SK-N-SH treated with all-trans-retinoic acid at 6 μM for 48 hours (cell line): ENCODE data around the gene LCAT.

Experiments used
- ARNTL ChIP-seq: fragments of 450-650 bp; formaldehyde crosslinking; IDR thresholded peaks from 2 replicates; pipeline ENCODE4 v1.5.0; 2020; ENCODE audit warnings: low read depth, mild to moderate bottlenecking, moderate library complexity, borderline replicate concordance
- ESRRG ChIP-seq: fragments of 250-450 bp; sonication (Bioruptor Pico); IDR thresholded peaks from 2 replicates; pipeline ENCODE4 v1.6.1; 2021; ENCODE audit warnings: mild to moderate bottlenecking
- RARB ChIP-seq: fragments of 250-450 bp; sonication (Bioruptor Pico); IDR thresholded peaks from 2 replicates; pipeline ENCODE4 v1.8.0; 2021; ENCODE audit warnings: mild to moderate bottlenecking, moderate library complexity

DNA sequence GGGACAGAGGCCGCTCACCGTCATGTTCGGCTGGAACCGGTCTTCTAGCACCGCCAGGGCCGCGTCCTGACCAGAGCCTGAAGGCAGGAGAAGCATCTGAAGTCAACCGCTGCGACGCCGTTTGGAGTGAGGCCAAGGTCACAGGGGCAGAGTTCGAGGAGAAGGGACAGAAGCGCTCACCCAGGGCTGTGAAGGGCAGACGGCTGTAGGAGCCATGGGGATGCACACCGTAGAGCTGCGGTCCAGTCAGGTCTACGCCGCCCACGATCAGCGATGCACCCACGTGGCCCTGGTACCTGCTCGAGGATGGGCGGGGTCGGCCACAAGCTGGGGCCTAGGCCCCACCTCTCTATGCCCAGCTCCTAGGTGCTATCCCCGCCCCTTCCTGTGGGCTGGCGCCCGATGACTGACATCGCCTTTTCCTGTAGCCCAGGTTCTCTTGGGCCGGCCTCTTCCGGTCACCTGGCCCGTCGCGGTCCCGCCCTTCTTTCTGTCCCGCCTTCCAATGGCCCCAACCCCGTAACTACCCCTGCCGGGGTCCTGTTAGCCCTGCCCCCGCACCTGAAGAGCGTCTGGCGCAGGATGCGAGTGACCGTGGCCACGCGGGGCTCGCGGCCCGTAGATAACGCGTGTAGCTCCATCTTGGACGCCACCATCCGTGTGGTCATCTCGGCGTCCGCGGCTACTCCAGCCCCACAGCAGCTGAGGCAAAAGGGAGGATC, 8.4 kb downstream of the LCAT start:
- TF ChIP-seq ARNTL (CRISPR knock-in tag), result no peak
- no peak for TF ChIP-seq ESRRG (CRISPR knock-in tag)
- TF ChIP-seq RARB (CRISPR knock-in tag), result no peak
